Measurements from ENCODE around the gene PWWP2B.

GRCh38 chr10:132394201-132394811 is 2.7 kb upstream of the PWWP2B start:
- TF ChIP-seq CTCF (IDR thresholded peaks at IDR 0.05) (no peak), POLR2A (IDR thresholded peaks at IDR 0.05) (no peak)

Data from heart left ventricle (tissue), 13 donors.